Esophagus squamous epithelium (tissue), 4 donors: ENCODE data around the gene TDRD9.

Source experiments
- CTCF ChIP-seq, 6 experiments: fragments of 450-650 bp in 4 of 6; fragments of 200-600 bp in 2 of 6; sonication (generic) in 2 of 6; IDR thresholded peaks; one replicate each; pipeline ENCODE4 v1.5.1; 2016 to 2019; ENCODE audit warnings: antibody characterized with exemption in 6 of 6, mild to moderate bottlenecking in 4 of 6, moderate library complexity in 4 of 6
- POLR2A ChIP-seq, 4 donors: fragments of 450-650 bp; IDR thresholded peaks; one replicate each; pipeline ENCODE4 v1.6.1; 2017; ENCODE audit warnings: antibody characterized with exemption in 4 of 4, mild to moderate bottlenecking in 4 of 4, moderate library complexity in 3 of 4

- TF ChIP-seq POLR2A (IDR thresholded peaks at IDR 0.05) (no peak), CTCF (IDR thresholded peaks at IDR 0.05) (no peak)
Observed at GRCh38 chr14:104001003-104001402, 72.7 kb downstream of the TDRD9 start.
